GM10266 (cell line): Measurements from ENCODE around the gene CLTC.

Experiments used
- DNase-seq: peaks from one replicate; pipeline ENCODE4 v3.0.0; 2012; ENCODE audit errors: extremely low spot score
- CTCF ChIP-seq: IDR thresholded peaks from 2 replicates; pipeline ENCODE4 v1.5.1; 2012; ENCODE audit warnings: mild to moderate bottlenecking, low read depth; ENCODE audit not compliant: control insufficient read depth, insufficient read depth; ENCODE audit errors: missing control alignments

The CLTC gene

GRCh38 chr17:59684967-59685366, 65.3 kb downstream of the CLTC start:
- no peak for DNase-seq
- no peak for TF ChIP-seq CTCF

- TF ChIP-seq CTCF = no peak
- no peak for DNase-seq
Measured at GRCh38 chr17:59688008-59688407, 68.3 kb downstream of the CLTC start.

- no peak for DNase-seq
- TF ChIP-seq CTCF = no peak
Measured at GRCh38 chr17:59688496-59688895, 68.8 kb downstream of the CLTC start.

- DNase-seq = no peak
- TF ChIP-seq CTCF = no peak
Measured at GRCh38 chr17:59693582-59693981, 73.9 kb downstream of the CLTC start.

- no peak for DNase-seq
- no peak for TF ChIP-seq CTCF
Measured at GRCh38 chr17:59694344-59694743, 74.6 kb downstream of the CLTC start.

GRCh38 chr17:59695945-59696681, 76.4 kb downstream of the CLTC start:
- DNase-seq = no peak
- TF ChIP-seq CTCF = no peak

- no peak for DNase-seq
- no peak for TF ChIP-seq CTCF
Measured at GRCh38 chr17:59696682-59697277, 77.1 kb downstream of the CLTC start.
